HPDE6-E6E7 (cell line): ENCODE measurements around the gene PLCZ1.
"Not testable (repeated sequence)": the region's sequence is repeated elsewhere in the genome, so short reads cannot be mapped to it uniquely, and the experiment has no call there.

Experiments used
- DNase-seq: peaks from one replicate; pipeline ENCODE4 v3.0.0; 2011; ENCODE audit warnings: missing footprints; ENCODE audit errors: extremely low spot score

The PLCZ1 gene

DNA sequence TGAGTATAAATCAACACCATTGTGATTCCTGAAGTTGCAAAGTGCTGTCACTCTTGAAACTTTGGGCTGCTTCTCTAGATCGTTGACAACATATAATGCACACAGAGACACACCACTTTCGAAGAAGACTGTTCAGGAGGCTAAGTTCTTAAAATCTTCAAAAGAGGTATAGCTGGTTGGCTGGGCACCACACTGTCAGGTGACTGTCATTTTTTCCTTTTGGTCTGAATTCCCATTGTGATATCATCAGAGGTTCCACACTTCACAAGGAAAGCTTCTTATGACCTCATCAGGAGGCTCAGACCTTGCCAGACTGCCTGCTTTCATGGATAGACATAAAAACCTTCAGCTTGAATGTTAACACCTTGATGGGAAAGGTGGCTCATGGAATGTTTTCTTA is at the start of gene PLCZ1, which contains the start of gene CAPZA3:
Gene PLCZ1 (minus strand): TSS at position 194 of the 400 bp plus-strand sequence. CDS start 641 bp downstream, outside the sequence.
Gene CAPZA3 (plus strand): TSS at position 301 of the 400 bp plus-strand sequence. CDS start 150 bp downstream, outside the sequence.
- no peak for DNase-seq

- not testable (repeated sequence) for DNase-seq
Measured at GRCh38 chr12:18785465-18785864, 47.7 kb upstream of the PLCZ1 start.

GRCh38 chr12:18782827-18783226 is 45.0 kb upstream of the PLCZ1 start:
- no peak for DNase-seq

- DNase-seq, result not testable (repeated sequence)
Measured at GRCh38 chr12:18766479-18766878, 28.7 kb upstream of the PLCZ1 start.

DNA sequence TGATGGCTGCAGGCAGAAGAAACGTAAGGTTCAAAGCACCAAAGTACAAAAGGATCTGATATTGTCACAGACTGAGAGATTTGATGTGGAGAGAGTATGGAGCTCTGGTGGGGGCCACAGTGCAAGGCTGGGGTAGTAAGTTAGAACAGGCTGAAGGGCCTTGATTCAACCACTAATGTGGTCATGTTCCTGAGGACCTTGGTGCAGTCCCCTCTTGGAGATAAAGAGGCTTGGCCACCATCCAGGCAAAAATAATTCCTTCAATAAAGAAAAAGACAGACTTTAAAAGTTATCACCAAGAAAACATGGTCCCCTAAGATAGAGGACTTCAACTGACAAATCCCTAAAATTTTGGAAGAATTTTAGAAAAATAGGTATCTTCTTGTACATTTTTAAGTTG is 17.5 kb upstream of the PLCZ1 start:
- no peak for DNase-seq

DNA sequence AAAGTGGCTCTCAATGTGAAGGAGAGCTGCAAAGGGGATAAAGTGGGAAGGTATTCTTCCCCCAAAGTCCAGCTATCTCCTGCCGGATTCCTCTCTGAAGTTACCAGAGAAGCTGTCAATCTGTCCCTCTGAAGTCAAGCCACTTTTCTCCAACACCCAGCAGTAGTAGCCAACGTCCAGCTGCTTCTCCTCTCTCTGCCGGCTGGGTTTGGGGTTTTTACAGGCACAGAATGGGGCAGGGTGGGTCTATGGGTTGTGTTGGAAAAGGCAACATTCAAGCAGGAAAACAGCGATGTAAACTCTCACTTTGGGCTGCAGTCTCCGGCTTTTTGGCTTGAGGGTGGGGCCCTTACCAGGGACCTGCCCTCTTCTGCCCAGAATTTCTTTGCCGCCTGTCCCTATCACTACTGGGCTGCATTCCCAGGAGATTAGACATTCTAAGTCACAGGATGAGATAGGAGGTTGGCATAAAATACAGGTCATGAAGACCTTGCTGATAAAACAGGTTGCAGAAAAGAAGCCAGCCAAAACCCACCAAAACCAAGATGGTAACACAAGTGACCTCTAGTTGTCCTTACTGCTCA is 16.4 kb upstream of the PLCZ1 start:
- no peak for DNase-seq

DNA sequence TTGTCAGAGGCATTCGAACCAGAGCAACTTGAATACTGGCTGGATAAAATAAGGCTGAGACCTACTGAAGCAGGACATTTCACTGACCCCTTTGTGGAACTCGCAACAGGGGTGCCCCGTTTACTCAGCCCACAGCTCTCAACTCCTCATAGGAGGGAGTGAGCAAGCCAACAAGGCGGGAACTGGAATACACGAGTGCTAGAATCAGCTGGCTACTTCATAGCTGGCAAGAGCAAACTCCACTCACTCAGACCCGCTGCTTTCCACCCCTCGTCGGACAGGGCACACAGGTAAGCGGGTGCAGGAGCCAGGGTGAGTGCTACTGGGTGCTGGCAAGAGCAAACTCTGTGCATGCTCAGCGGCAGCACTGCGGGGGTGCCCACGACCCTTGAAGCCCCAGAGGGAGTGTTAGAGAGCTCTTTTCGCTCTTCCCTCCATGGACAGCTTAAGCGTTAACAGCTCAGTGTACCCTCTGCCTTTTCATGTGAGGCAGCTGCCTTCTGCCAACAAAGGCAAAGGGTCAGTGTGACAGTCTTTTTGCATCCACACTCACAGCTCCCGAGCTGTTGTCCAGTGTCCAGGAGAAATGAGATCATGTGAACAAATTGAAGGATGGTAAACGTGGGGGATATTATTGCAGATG is 15.8 kb upstream of the PLCZ1 start:
- no peak for DNase-seq

DNA sequence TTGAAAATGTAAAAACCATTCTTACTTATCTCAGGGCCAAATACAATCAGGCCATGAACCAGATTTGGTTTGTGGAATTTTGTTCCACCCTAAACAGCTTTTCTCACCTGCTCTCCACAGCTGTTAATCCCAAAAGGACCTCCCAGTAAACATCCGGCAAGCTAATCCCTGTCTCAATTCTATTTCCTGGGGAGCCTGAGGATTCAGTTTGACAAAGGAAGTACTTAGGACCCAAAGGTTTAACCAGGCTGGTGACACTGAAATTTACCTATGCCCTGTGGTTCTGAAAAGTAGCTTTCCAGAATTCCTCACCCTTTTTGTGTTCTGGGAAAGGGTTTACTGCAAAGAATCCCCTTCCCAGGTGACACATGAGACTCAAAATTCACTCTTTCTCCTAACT is 15.1 kb upstream of the PLCZ1 start:
- DNase-seq, result no peak

- DNase-seq, result no peak
Measured at GRCh38 chr12:18752280-18752920, 14.6 kb upstream of the PLCZ1 start.

DNA sequence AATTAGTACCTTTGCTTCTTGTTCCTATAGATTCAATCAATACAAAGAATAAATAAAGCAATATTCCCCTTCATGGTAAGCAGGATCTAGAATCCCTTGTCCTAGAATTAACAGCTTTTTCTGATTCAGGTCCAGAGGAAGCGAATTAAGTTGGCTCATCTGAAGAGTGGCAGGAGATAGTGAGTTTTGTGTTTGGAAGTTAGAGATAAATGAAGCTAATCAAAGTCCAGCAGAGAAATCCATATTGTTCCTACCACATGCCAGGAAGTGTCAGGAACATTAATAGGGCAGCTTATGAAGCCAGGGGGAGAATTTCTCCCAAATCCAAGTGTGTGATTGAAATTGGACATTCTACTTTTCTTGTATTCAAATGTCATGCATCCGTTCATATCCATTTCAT is 14.1 kb upstream of the PLCZ1 start:
- no peak for DNase-seq

GRCh38 chr12:18750085-18750484 is 12.3 kb upstream of the PLCZ1 start:
- no peak for DNase-seq

DNA sequence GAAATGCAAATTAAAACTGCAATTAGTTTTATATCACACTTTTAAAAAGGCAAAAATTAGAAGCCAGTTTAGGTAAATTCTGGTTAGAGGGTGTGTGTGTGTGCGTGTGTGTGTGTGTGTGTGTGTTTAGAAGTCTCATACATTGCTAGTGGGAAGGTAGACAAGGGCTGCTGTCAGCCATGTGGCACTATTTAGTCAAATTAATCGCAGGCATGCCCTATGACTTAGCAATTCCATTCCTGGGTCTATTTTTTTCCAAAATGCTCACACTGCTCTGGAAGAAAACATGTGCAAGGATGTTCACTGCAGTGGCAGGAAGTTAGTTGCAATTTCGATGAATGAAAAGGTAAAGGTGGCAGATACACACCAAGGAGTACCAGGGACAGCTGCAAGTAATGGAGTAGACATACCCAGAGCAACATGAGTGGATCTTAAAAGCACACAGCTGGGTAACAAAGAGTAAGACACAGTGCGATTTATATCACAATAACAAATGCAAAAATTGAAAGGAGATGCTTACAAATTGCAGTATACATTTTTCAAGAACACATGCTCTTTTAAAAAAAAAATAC is 11.7 kb upstream of the PLCZ1 start:
- no peak for DNase-seq

- DNase-seq, result no peak
Measured at GRCh38 chr12:18747895-18748294, 10.1 kb upstream of the PLCZ1 start.

DNA sequence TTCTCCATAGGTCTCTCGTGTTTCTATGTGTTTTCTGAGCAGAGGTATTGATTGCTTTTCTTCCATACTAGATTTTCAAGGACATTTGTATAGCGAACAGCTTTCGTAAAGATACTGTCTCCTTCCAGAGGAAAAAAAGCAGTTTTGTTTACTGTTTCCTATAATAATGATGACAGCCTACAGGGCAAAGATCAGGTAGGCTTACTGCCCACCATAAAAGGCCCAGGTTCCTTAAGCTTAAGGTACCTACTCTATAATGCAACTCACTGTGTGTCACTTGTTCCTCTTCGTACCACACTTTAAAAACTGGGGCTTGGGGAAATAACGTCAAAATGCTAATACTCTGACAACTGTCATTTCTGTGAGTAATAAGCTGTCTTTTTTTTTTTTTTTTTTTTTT is 6.7 kb downstream of the PLCZ1 start:
- DNase-seq, result no peak

DNA sequence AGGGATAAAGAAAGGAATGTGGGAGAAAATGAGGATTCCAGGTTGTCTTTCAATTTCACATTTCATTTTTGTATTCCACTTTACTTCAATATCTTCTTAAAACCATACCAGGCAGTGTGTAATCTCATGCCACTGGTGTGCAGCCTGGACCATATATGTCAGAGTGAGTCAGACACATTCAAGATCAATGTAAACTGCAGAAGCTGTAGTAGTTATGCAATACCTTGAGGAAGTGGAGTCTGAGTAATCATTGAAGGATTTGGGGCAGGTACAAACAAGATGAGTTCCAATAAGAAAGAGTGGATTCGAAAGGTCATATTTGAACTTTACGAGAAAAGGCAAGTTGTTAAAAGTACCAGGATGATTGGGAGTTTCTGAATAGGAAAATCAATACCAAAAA is 14.1 kb downstream of the PLCZ1 start:
- DNase-seq, result peak; percentile 58

GRCh38 chr12:18721452-18721851 is 16.4 kb downstream of the PLCZ1 start:
- DNase-seq, result no peak

DNA sequence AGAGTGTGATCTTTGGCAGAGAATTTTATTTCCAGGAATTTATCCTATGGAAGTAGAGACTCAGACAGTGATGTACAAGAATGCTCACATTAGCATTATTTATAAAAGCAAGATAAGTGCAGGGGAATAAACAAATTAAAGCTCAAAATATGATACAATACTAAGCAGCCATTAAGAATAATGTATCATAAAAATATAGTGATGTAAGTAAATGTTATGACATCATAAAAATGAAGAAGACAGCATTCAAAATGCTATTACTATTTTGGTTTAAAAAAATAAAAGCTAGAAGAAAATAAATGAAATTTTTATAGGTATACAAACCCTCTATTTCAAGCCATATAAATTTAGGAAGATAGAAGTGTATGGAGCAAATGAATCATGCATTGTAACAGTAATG is 17.1 kb downstream of the PLCZ1 start:
- no peak for DNase-seq

- no peak for DNase-seq
Measured at GRCh38 chr12:18719922-18720510, 17.8 kb downstream of the PLCZ1 start.

GRCh38 chr12:18718462-18718861 is 19.4 kb downstream of the PLCZ1 start:
- DNase-seq, result peak; percentile 17

GRCh38 chr12:18716236-18716635 is 21.6 kb downstream of the PLCZ1 start:
- no peak for DNase-seq

DNA sequence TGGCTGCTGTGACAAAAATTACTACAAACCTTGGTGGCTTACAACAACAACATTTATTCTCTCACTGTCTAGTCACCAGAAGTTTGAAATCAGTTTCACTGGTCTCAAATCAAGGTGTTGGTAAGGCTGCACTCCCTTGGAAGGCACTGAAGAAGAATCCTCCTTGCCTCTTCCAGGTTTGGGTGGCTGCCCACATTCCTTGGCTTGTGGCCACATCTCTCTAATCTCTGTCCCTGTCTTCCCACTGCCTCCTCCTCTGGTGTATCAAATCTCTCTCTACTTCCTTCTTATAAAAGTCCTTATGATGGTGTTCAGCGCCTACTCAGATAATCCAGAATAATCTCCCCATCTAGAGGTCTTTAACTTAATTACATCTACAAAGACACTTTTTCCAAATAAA is 31.0 kb downstream of the PLCZ1 start:
- no peak for DNase-seq

GRCh38 chr12:18703911-18704310 is 33.9 kb downstream of the PLCZ1 start:
- DNase-seq, result no peak
